ENCODE data around the gene NLK.
"Not testable (repeated sequence)": the region's sequence is repeated elsewhere in the genome, so short reads cannot be mapped to it uniquely, and the experiment has no call there.

NLK gene

GRCh38 chr17:28185658-28186057, 143.2 kb downstream of the NLK start:
- Histone ChIP-seq H3K79me2 (ENCODE audit: insufficient read depth, low read length) (no peaks in the 10 kb centered on the region), H3K4me3 (ENCODE audit: insufficient read depth, low read length, poor library complexity, severe bottlenecking) (no peak overlapping the region)
- TF ChIP-seq CTCF (IDR thresholded peaks at IDR 0.05; ENCODE audit: insufficient read depth, low read length, poor library complexity, severe bottlenecking), result no peak
- TF ChIP-seq EZH2phosphoT487 (conservative IDR thresholded peaks at IDR 0.05; ENCODE audit: low read length), result no peak

GRCh38 chr17:28186472-28186871, 144.0 kb downstream of the NLK start:
- not testable (repeated sequence) for H3K9me3 ChIP-seq (ENCODE audit: insufficient read depth, low read length); H2AFZ ChIP-seq (ENCODE audit: low read depth, low read length, severe bottlenecking); H3K4me2 ChIP-seq (ENCODE audit: low read depth, low read length, poor library complexity, severe bottlenecking); H3K9me2 ChIP-seq (replicated peaks; ENCODE audit: insufficient read depth, low read length); H3K9ac ChIP-seq (ENCODE audit: low read length); H3K79me2 ChIP-seq (ENCODE audit: insufficient read depth, low read length); H3F3A ChIP-seq (ENCODE audit: insufficient read depth); H3K27me3 ChIP-seq (ENCODE audit: low read length); H4K20me1 ChIP-seq (ENCODE audit: low read depth, low read length); H3K4me3 ChIP-seq (ENCODE audit: insufficient read depth, low read length, poor library complexity, severe bottlenecking); H3K27ac ChIP-seq (ENCODE audit: low read depth, low read length)
- H3K36me3 ChIP-seq (ENCODE audit: low read length), result peaks cover 13% of the 10 kb centered on the region

More at GRCh38 chr17:28185658-28186057, 143.2 kb downstream of the NLK start:
- Histone ChIP-seq H3K36me3 (ENCODE audit: low read length) (peaks cover 13% of the 10 kb centered on the region), H3K27ac (ENCODE audit: low read depth, low read length) (no peak overlapping the region), H3K9me2 (replicated peaks; ENCODE audit: insufficient read depth, low read length) (no peaks in the 10 kb centered on the region), H3K9ac (ENCODE audit: low read length) (no peak overlapping the region), H3K27me3 (ENCODE audit: low read length) (no peaks in the 10 kb centered on the region), H3K9me3 (ENCODE audit: insufficient read depth, low read length) (no peaks in the 10 kb centered on the region; the same call in 1 of the 2 replicates), H4K20me1 (ENCODE audit: low read depth, low read length) (no peaks in the 10 kb centered on the region), H2AFZ (ENCODE audit: low read depth, low read length, severe bottlenecking) (no peak overlapping the region), H3K4me2 (ENCODE audit: low read depth, low read length, poor library complexity, severe bottlenecking) (no peak overlapping the region), H3F3A (ENCODE audit: insufficient read depth) (no peaks in the 10 kb centered on the region)

GRCh38 chr17:28187931-28188330, 145.5 kb downstream of the NLK start:
- no peak overlapping the region for H2AFZ ChIP-seq (ENCODE audit: low read depth, low read length, severe bottlenecking)
- no peaks in the 10 kb centered on the region for H3K27me3 ChIP-seq (ENCODE audit: low read length)
- TF ChIP-seq EZH2phosphoT487 (conservative IDR thresholded peaks at IDR 0.05; ENCODE audit: low read length) (no peak), CTCF (IDR thresholded peaks at IDR 0.05; ENCODE audit: insufficient read depth, low read length, poor library complexity, severe bottlenecking) (no peak)
- H3K4me3 ChIP-seq (ENCODE audit: insufficient read depth, low read length, poor library complexity, severe bottlenecking), result no peak overlapping the region
- H3K36me3 ChIP-seq (ENCODE audit: low read length), result peaks cover 13% of the 10 kb centered on the region
- H3K79me2 ChIP-seq (ENCODE audit: insufficient read depth, low read length), result no peaks in the 10 kb centered on the region
- H3K9me3 ChIP-seq (ENCODE audit: insufficient read depth, low read length), result no peaks in the 10 kb centered on the region; the same call in 1 of the 2 replicates
- no peaks in the 10 kb centered on the region for H4K20me1 ChIP-seq (ENCODE audit: low read depth, low read length)
- no peaks in the 10 kb centered on the region for H3K9me2 ChIP-seq (replicated peaks; ENCODE audit: insufficient read depth, low read length)
- H3F3A ChIP-seq (ENCODE audit: insufficient read depth), result no peaks in the 10 kb centered on the region
- no peak overlapping the region for H3K9ac ChIP-seq (ENCODE audit: low read length)
- H3K27ac ChIP-seq (ENCODE audit: low read depth, low read length), result no peak overlapping the region
- no peak overlapping the region for H3K4me2 ChIP-seq (ENCODE audit: low read depth, low read length, poor library complexity, severe bottlenecking)

- TF ChIP-seq EZH2phosphoT487 (conservative IDR thresholded peaks at IDR 0.05; ENCODE audit: low read length) (no peak), CTCF (IDR thresholded peaks at IDR 0.05; ENCODE audit: insufficient read depth, low read length, poor library complexity, severe bottlenecking) (no peak)
- no peaks in the 10 kb centered on the region for H3K9me2 ChIP-seq (replicated peaks; ENCODE audit: insufficient read depth, low read length)
- no peak overlapping the region for H3K27ac ChIP-seq (ENCODE audit: low read depth, low read length)
- H3K36me3 ChIP-seq (ENCODE audit: low read length), result peaks cover 13% of the 10 kb centered on the region
- H4K20me1 ChIP-seq (ENCODE audit: low read depth, low read length), result no peaks in the 10 kb centered on the region
- no peak overlapping the region for H3K9ac ChIP-seq (ENCODE audit: low read length)
- H3K79me2 ChIP-seq (ENCODE audit: insufficient read depth, low read length), result no peaks in the 10 kb centered on the region
- H3K27me3 ChIP-seq (ENCODE audit: low read length), result no peaks in the 10 kb centered on the region
- H2AFZ ChIP-seq (ENCODE audit: low read depth, low read length, severe bottlenecking), result no peak overlapping the region
- no peak overlapping the region for H3K4me3 ChIP-seq (ENCODE audit: insufficient read depth, low read length, poor library complexity, severe bottlenecking)
- H3K9me3 ChIP-seq (ENCODE audit: insufficient read depth, low read length), result no peaks in the 10 kb centered on the region; the same call in 1 of the 2 replicates
- H3F3A ChIP-seq (ENCODE audit: insufficient read depth), result no peaks in the 10 kb centered on the region
- H3K4me2 ChIP-seq (ENCODE audit: low read depth, low read length, poor library complexity, severe bottlenecking), result no peak overlapping the region
Observed at GRCh38 chr17:28188841-28189263, 146.4 kb downstream of the NLK start.

Measured in SU-DHL-6 (cell line).